K562 (cell line): ENCODE data around the gene TMEM41B. TPM values are rescaled to one million over a fixed set of nuclear protein-coding genes. Genes with fewer than 3 reads are reported as not detected.

Source experiments
- ARID1B ChIP-seq: fragments of 450-650 bp; IDR thresholded peaks from 2 replicates; pipeline ENCODE4 v1.6.1; 2016; ENCODE audit warnings: antibody characterized with exemption, mild to moderate bottlenecking, inconsistent platforms
- CBX3 ChIP-seq, 2 experiments: IDR thresholded peaks; 1 replicate in 1 of 2; 2 replicates in 1 of 2; pipeline ENCODE4 v1.6.1; 2012; ENCODE audit warnings: inconsistent platforms in 2 of 2, low read length in 2 of 2, borderline replicate concordance in 1 of 2, control low read depth in 1 of 2
- CHD4 ChIP-seq: fragments of 200-600 bp; sonication (generic); IDR thresholded peaks from 3 replicates; pipeline ENCODE4 v1.6.1; 2012; ENCODE audit warnings: low read depth, mild to moderate bottlenecking, mixed read lengths, low read length, inconsistent platforms; ENCODE audit not compliant: insufficient read depth, insufficient replicate concordance, poor library complexity, severe bottlenecking
- MAZ ChIP-seq, 2 experiments: fragments of 450-650 bp in 1 of 2; sonication (generic) in 1 of 2; formaldehyde crosslinking; IDR thresholded peaks in 1 of 2; conservative IDR thresholded peaks in 1 of 2; 2 replicates each; pipeline versions ENCODE4 v1.4.0 to v1.5.0; 2020; ENCODE audit warnings: mild to moderate bottlenecking in 1 of 2, missing genetic modification reagents in 1 of 2
- MXI1 ChIP-seq: IDR thresholded peaks from 2 replicates; pipeline ENCODE4 v1.6.1; 2011; ENCODE audit warnings: low read depth, mild to moderate bottlenecking, improper control_type of control experiment, low read length
- NR2C2 ChIP-seq, 2 experiments: fragments of 200-800 bp in 1 of 2; sonication (Bioruptor generic) in 1 of 2; sonication (generic) in 1 of 2; formaldehyde crosslinking in 1 of 2; IDR thresholded peaks; 2 replicates each; pipeline versions ENCODE4 v1.6.1 to v1.8.0; 2016 to 2022; ENCODE audit warnings: mild to moderate bottlenecking in 1 of 2, missing compliant biosample characterization in 1 of 2, missing genetic modification characterization in 1 of 2, missing genetic modification reagents in 1 of 2
- PHF8 ChIP-seq: fragments of 200-600 bp; sonication (generic); IDR thresholded peaks from 2 replicates; pipeline ENCODE4 v1.6.1; 2012; ENCODE audit warnings: mixed run types, mild to moderate bottlenecking, inconsistent platforms, low read length, moderate library complexity, borderline replicate concordance
- POLR2A ChIP-seq: fragments of 450-650 bp; conservative IDR thresholded peaks from 2 replicates; pipeline ENCODE4 v1.6.1; 2016
- POLR2AphosphoS5 ChIP-seq: IDR thresholded peaks from 2 replicates; pipeline ENCODE4 v1.6.1; 2011; ENCODE audit warnings: mild to moderate bottlenecking, low read depth, low read length, moderate library complexity; ENCODE audit not compliant: control insufficient read depth, insufficient read depth
- SMC3 ChIP-seq: conservative IDR thresholded peaks from 2 replicates; pipeline ENCODE4 v1.6.1; 2011; ENCODE audit warnings: low read depth, low read length, improper control_type of control experiment; ENCODE audit not compliant: insufficient read depth
- XRCC4 ChIP-seq: IDR thresholded peaks from one replicate; pipeline ENCODE4 v1.6.1; 2011; ENCODE audit not compliant: insufficient read depth, insufficient read length; ENCODE audit errors: extremely low read depth
- ZC3H8 ChIP-seq: fragments of 450-650 bp; IDR thresholded peaks from 2 replicates; pipeline ENCODE4 v1.6.1; 2017
- ZNF143 ChIP-seq: sonication (generic); formaldehyde crosslinking; IDR thresholded peaks from 2 replicates; pipeline ENCODE4 v1.9.0; 2022; ENCODE audit warnings: mild to moderate bottlenecking, missing genetic modification reagents
- ZNF398 ChIP-seq: fragments of 250-450 bp; sonication (Bioruptor Pico); IDR thresholded peaks from 2 replicates; pipeline ENCODE4 v1.8.0; 2021; ENCODE audit warnings: moderate library complexity, mild to moderate bottlenecking, inconsistent platforms
- ZNF584 ChIP-seq: fragments of 200-800 bp; sonication (Bioruptor generic); IDR thresholded peaks from 2 replicates; pipeline ENCODE4 v1.6.1; 2016; ENCODE audit warnings: low read depth, mild to moderate bottlenecking, missing genetic modification characterization, missing compliant biosample characterization
- polyA plus RNA-seq, 8 experiments: library from polyadenylated mRNA; depleted of rRNA in 4 of 8; stranded (reverse) in 5 of 8; unstranded in 3 of 8; fragments of >200 nt; fragmentation: Nextera tagmentation in 2 of 8; fragmentation: Illumina TruSeq in 1 of 8; extraction: Ambion mirVana in 2 of 8; extraction: Trizol in 1 of 8; gene quantifications; 2 replicates each; pipeline versions ENCODE4 v1.2.1 to v1.2.3, GENCODE V29; 2011 to 2014; ENCODE audit warnings: inconsistent platforms in 1 of 8, missing spikeins in 1 of 8
- total RNA-seq, 7 experiments: library from RNA; depleted of rRNA in 6 of 7; stranded (reverse); fragments of >200 nt in 6 of 7; fragmentation: Illumina TruSeq in 2 of 7; extraction: Trizol in 2 of 7; gene quantifications; 2 replicates each; pipeline versions ENCODE4 v1.2.1 to v1.2.3, GENCODE V29; 2011 to 2021; ENCODE audit warnings: low replicate concordance in 1 of 7
- TF ChIP-seq, protein P1 (sequence below): sonication (generic); formaldehyde crosslinking; IDR thresholded peaks from 2 replicates; pipeline ENCODE4 v1.4.0; 2020; ENCODE audit warnings: mild to moderate bottlenecking, missing genetic modification reagents
- TF ChIP-seq, protein P2 (sequence below), 2 experiments: fragments of 450-650 bp; conservative IDR thresholded peaks; 2 replicates each; pipeline ENCODE4 v1.6.1; 2017; ENCODE audit warnings: mild to moderate bottlenecking in 2 of 2, moderate library complexity in 2 of 2
- TF ChIP-seq, protein P3 (sequence below): fragments of 200-800 bp; sonication (Bioruptor generic); IDR thresholded peaks from 2 replicates; pipeline ENCODE4 v1.6.1; 2017; ENCODE audit warnings: missing genetic modification characterization, missing compliant biosample characterization

Gene TMEM41B
- total and polyA plus RNA-seq, 9 of the 15 experiments (the other 6 are each of a cell fraction or from before 2014, with no cell fraction given), result 17.1 to 89.6 (median 48.7) TPM

DNA sequence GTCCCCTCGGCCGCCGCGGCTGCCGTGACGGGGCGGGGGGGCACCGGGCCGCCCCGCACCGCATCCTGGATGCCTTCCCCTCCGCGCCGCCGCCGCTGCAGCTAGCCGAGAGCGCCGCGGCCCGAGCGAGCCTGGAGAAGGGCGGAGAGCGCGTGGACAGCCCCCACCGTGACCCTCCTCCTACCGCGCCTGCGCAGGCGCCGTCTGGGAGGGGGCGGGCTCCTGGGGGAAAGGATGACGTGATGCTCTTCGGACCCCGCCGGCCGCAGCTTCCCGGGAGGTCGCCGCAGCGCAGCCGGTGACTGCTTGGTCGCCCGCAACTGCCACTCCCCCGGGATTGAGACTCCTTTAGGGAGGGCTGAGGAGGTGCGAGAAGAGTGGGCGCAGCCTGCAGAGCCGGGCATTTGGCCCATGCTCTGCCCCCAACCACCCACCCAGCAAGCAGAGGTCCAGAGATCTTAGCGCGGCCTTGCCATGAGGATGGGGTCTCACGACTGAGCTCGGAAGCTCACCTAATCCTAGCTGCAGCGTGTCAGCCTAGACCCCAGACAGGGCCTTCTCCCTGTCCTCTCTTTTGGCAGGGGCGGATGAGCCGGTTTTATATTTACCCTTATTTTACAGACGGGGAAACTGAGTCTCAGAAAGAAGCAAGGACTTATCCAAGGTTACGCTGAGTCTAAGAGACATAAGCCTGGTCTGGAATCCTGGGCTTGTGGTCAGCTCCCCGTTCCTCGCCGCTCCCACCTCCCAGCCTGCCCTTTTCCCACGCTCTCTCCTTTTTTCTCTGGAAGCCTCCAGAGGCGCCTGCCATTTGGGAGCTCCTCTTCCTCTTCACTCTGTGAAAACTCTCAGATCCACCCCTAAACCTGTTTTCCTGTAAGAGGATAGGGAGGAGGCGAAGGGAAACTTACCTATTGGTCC, 48.9 kb downstream of the TMEM41B start, which contains the start of gene DENND5A (continued):
- peak; percentile 64 for TF ChIP-seq POLR2A
- no peak for TF ChIP-seq SMC3
- TF ChIP-seq, protein P1, sequence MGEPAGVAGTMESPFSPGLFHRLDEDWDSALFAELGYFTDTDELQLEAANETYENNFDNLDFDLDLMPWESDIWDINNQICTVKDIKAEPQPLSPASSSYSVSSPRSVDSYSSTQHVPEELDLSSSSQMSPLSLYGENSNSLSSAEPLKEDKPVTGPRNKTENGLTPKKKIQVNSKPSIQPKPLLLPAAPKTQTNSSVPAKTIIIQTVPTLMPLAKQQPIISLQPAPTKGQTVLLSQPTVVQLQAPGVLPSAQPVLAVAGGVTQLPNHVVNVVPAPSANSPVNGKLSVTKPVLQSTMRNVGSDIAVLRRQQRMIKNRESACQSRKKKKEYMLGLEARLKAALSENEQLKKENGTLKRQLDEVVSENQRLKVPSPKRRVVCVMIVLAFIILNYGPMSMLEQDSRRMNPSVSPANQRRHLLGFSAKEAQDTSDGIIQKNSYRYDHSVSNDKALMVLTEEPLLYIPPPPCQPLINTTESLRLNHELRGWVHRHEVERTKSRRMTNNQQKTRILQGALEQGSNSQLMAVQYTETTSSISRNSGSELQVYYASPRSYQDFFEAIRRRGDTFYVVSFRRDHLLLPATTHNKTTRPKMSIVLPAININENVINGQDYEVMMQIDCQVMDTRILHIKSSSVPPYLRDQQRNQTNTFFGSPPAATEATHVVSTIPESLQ, result no peak
- TF ChIP-seq PHF8, result peak; percentile 59; the same call in 1 of the 2 replicates
- no peak for TF ChIP-seq ZNF584 (CRISPR knock-in tag)
- TF ChIP-seq MAZ (CRISPR knock-in tag; conservative IDR thresholded peaks at IDR 0.05 in 1 of 2, IDR thresholded peaks at IDR 0.05 in 1 of 2), result peak; percentile 63 to 91; a peak in 3 of 4 replicates
- TF ChIP-seq CHD4, result no peak
- peak; percentile 7; the same call in 1 of the 2 replicates for TF ChIP-seq ARID1B
- no peak for TF ChIP-seq CBX3 (IDR thresholded peaks at IDR 0.05; ENCODE audit: borderline replicate concordance in 1 of 2, low read length in 2 of 2)
- TF ChIP-seq, protein P2, sequence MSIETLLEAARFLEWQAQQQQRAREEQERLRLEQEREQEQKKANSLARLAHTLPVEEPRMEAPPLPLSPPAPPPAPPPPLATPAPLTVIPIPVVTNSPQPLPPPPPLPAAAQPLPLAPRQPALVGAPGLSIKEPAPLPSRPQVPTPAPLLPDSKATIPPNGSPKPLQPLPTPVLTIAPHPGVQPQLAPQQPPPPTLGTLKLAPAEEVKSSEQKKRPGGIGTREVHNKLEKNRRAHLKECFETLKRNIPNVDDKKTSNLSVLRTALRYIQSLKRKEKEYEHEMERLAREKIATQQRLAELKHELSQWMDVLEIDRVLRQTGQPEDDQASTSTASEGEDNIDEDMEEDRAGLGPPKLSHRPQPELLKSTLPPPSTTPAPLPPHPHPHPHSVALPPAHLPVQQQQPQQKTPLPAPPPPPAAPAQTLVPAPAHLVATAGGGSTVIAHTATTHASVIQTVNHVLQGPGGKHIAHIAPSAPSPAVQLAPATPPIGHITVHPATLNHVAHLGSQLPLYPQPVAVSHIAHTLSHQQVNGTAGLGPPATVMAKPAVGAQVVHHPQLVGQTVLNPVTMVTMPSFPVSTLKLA (conservative IDR thresholded peaks at IDR 0.05), result peak in 1 of 2 experiments; percentile 66; a peak in 3 of 4 replicates
- TF ChIP-seq ZNF398 (CRISPR knock-in tag), result no peak
- TF ChIP-seq NR2C2 (CRISPR knock-in tag; IDR thresholded peaks at IDR 0.05), result 0 out of 2 replicates have a peak, but pooled peaks have one; percentile 21
- no peak for TF ChIP-seq NR2C2 (tag; IDR thresholded peaks at IDR 0.05)
- TF ChIP-seq POLR2AphosphoS5, result peak; percentile 82
- TF ChIP-seq ZC3H8, result no peak
- TF ChIP-seq MXI1, result peak; percentile 37; the same call in 1 of the 2 replicates
- TF ChIP-seq XRCC4, result no peak
- TF ChIP-seq ZNF143 (CRISPR knock-in tag), result no peak
- TF ChIP-seq, protein P3, sequence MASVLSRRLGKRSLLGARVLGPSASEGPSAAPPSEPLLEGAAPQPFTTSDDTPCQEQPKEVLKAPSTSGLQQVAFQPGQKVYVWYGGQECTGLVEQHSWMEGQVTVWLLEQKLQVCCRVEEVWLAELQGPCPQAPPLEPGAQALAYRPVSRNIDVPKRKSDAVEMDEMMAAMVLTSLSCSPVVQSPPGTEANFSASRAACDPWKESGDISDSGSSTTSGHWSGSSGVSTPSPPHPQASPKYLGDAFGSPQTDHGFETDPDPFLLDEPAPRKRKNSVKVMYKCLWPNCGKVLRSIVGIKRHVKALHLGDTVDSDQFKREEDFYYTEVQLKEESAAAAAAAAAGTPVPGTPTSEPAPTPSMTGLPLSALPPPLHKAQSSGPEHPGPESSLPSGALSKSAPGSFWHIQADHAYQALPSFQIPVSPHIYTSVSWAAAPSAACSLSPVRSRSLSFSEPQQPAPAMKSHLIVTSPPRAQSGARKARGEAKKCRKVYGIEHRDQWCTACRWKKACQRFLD (CRISPR knock-in tag), result no peak
